ENCODE results near the gene JPH3.
"Not testable (repeated sequence)": the region's sequence is repeated elsewhere in the genome, so short reads cannot be mapped to it uniquely, and the experiment has no call there.

The JPH3 gene

DNA sequence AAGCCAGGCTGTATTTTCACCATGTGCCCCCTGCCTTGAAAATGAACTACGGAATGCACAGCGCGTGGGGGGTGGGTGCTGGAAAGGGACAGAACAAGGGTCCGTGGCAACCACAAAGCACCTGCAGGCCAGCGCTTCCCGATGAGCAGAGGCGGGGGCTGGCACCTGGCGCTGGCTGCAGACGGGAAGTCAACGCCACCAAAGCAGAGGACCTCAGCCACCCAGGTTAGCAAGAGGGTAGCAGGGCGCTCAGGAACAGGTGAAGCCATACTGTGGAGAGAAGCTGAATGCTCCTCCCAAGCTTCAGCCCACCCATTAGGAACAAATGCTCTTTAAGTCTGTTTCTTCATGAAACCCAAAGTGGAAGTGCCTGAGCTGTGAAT lies 98.8 kb downstream of the JPH3 start:
- DNase-seq: no peak

DNA sequence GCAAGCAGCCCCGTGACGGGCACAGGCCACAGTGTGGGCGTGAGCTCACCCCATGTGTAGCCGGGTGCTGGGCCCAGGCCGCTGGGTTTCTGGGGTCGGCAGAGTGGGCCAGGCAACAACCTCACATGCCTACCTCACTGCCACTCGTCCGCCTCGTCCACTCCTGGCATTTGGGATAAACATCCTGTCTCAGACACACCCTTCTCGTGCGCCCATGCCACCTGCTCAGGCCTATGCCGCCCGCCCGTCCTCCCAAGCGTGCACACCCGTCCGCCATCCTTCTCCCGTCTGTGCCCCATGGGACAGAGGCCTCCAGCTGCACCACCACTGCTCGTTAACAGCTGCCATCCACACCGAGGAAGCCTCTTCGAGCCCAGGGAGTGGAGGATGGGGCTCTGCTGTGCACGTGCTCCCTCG lies 99.2 kb downstream of the JPH3 start:
- DNase-seq: no peak

DNA sequence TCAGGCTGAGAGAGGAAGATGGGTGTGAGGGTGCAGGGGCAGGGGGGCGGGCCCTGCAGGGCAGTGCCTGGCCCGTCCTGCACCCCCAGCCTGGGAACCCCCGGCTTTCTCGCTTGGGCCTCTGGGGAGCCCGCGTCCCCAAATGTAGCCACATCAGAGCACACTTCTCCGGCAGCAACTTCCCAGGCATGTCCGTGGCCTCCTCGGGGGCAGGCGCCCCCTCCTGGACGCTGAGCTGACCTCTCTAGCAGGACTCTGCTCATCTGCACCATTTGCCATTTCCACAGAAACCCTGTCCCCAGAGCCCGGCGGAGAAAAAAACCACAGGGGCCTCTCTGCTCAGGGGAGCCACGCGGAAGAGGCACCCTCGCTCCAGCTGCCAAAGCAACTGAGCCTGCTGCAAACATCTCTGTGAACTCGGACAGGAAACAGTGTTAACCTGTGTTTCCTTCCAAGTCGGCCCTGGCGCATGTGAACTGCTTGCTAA lies 100.1 kb downstream of the JPH3 start:
- no peak for DNase-seq

DNA sequence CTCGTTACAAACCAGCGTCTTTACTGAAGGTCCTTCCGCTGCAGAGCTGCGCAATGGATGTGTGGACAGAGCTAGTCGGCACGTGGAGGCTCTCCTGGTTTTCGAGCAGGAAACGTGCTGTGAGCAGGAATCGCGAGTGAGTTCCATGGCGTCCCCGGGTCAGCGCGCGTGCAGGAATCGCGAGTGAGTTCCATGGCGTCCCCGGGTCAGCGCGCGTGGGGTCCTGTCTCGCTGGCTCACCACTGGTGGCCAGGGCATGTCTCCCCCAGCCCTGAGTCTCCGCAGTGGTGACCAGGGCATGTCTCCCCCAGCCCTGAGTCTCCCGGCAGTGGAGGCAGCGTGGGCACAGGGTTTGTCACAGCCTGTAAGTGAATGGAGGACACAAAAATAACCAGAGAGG lies 100.8 kb downstream of the JPH3 start:
- no peak for DNase-seq

DNA sequence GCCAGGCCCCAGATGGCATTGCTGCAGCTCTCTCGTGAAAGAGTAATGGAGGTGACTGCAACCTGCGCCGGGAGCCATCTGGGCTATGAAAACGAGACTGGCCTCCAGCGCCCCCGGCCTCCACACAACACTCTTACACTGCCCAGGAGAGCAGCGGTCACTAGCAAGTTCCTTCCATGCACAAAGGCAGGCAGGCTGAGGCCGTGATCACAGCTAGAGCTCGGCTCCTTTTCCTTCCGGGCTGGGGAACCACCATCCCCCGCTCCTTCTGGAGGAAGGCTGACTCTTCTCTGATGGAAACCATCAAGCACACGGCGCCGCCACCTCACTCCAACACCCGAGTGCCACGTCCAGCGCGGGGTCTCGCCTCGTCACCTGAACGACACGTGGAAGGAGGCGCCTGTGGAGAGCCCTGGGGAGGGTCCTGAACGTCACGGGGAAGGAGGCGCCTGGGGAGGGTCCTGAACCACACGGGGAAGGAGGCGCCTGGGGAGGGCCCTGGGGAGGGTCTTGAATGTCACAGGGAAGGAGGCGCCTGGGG lies 101.6 kb downstream of the JPH3 start:
- DNase-seq: no peak

DNA sequence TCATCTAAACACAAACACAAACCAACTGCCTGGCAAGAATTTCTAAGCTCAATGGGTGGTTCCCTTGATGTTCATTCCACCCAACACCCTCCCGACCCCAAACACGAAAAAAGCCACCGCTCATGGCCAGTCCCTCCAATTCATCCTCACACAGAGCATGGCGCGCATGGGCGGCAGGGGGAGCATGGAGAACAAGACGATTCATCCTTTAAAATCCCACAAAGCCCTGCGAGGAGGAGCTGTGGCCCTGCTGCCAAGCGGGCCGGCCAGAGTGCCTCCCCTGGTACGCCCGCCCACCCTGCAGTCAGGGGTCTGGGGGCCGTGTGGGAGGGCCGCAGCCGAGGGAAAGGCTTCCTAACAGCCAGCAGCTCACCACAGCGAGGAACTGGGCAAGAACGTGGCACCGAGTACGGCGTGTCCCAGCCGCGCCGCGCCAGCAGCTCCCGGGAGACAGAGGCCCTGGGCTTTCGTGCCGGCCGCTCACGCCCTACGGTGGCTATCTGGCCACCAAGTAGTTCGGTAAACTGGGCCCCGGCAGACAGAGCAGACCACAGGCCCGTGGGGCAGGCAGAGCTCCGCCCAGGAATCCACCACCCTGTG lies 102.5 kb downstream of the JPH3 start:
- no peak for DNase-seq

DNA sequence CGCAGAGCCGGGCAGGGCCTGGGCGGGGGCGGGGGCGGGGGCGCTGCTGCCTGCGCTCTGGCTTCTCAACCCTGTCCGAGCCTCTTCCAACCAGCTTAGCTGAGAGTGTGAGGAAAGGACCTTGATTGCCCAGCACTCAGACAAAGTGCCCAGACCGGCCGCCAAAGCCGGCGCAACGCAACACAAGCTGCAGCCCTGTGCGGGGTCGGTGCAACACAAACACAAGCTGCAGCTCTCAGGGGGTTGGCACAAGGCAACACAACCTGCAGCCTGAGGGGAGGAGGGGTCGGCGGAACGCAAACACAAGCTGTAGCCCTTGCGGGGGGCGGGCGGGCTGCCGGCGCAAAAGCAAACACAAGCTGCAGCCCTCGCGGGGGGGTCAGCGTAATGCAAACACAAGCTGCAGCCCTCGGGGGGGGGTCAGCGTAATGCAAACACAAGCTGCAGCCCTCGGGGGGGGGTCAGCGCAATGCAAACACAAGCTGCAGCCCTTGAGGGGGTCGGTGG lies 103.5 kb downstream of the JPH3 start:
- peak; percentile 74 for DNase-seq

DNA sequence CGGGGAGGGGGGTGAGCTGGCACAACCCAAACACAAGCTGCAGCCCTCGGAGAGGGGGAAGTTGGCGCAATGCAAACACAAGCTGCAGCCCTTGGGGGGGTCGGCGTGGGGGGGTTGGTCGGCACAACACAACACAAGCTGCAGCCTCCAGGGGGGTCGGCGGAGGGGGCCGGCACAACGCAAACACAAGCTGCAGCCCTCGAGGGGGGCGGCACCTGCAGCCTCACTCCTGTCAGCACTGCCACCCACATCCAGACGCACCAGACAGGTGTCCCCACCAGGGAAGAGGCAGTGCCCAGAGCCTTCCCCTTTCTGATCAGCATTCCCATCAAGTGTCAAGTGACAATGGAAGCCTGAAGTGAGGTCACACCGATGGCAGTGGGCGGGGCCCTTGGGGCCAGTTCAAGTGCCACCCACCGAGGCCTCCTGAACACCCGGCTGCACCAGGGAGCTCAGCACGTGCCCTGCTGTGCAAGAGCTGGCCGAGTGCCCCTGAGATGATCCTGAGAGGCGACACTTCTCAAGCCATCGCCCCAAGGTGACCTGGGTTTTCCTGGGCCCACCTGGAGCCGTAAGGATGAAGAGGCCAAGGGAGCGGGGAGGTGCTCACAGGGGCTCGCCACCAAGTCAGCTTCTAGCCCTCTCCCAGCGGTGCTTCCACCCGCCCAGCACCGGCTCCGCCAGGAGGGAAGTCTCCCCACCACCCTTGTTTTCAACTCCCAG lies 104.1 kb downstream of the JPH3 start:
- peak; percentile 77 for DNase-seq

DNA sequence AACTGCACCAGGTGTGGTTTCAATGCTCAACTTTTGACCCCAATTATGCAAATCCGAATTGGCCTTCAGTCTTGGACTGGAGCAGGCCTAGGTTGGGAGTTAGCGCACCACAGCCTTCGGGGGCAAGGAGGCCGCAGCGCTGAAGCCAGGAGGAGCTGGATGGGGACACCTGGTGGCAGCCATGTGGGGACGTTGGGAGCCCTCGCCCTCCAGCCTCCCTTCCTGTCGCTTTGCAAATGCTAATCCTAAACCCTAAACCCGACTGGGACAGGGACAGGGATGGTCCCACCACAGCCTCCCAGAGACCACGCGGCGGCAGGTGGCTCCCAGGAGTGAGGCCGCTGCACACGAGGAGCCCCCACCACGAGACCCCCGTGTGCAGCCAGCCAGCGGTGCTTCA lies 104.8 kb downstream of the JPH3 start:
- no peak for DNase-seq

DNA sequence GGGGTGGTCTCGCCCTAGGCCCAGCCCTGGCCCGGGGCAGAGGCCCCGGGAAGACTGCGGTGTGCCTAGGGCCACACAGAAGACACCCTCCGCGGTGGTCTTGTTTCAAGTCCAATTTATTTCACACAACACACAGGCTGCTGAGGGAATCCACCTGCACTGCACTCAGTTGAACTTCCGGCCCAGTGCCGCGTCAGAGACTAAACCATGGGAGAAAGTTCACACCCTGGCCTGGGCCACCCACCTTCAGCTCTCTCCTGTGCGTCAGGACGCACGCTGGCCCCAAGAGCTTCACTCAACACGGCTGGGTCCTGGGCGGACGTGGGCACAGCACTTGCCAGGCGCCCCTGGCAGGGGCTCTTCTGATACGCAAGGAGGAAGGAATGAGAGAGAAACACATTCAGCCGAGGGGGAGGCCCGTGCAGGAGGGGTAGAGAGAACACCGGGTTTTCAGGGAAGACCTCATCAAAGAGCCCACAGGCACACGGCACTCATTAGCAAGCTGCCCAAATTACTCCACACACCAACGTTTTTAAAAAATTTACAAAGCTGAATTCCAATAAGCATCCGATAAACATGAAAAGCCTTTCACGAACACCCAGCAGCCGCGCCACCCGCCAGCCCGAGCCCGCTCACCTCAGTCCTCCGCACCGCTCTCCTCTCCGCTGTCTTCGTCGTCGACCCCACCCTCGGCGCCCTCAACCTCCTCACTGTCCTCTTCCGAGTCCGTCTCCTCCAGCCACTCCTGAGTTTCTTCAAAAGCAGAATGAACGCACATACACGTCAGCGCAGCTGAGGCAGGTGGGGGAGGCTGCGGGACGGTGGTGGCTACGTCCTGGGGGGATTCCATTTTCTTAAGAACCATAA lies 105.6 kb downstream of the JPH3 start:
- no peak for DNase-seq

DNA sequence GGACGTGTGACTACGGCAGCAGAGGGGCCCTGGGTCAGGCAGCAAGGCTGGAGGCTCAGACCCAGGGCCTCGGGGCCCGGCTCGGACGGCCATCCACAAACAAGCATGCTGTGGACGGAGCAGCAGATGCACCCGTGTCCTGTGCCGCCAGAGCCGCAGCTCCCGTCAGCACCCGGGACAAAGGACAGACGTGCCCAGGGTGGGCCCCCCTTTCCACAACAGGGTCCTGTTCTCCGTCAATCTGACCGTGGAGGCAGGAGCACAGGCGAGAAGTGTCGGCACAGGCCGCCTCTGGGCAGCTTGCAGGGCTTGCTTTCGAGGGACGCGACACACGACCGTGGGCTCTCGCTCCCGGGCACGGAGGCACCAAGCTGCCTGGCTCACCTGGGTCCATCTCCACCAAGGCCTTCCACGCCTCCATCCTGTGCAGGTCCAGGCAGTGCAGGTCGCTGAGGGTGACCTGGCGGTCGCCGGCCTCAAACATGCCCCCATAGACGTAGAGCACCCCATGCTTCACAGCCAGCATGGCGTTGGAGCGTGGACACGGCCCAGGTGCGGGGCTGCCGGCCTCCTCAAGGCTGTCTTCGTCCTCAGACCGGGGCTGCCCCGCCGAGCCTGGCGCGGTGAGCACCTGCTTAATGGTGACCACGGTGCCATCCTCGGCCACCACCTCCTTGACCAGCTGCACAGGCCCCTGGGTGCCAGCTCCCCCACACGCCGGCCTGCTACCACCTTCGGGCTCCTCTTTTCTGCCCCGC lies 106.8 kb downstream of the JPH3 start:
- no peak for DNase-seq

DNA sequence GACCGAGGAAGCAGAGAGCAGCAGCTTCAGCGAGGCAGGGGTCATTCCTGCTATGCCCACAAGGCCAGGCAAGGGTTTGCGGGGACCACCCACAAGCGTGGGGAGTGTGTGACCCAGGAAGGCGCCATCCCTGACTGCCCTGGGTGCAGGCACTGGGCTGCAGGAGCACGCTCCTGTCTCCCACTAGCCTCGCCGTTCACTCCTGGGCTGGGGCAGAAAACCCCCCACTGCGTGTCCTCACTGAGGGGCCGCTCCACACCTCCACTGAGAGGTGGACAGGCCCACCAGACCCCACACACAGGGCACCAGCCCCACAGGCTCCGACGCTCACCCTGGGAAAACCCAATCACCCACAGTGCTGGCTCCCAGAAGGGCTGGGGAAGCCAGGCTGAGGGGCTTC lies 107.4 kb downstream of the JPH3 start:
- no peak for DNase-seq

DNA sequence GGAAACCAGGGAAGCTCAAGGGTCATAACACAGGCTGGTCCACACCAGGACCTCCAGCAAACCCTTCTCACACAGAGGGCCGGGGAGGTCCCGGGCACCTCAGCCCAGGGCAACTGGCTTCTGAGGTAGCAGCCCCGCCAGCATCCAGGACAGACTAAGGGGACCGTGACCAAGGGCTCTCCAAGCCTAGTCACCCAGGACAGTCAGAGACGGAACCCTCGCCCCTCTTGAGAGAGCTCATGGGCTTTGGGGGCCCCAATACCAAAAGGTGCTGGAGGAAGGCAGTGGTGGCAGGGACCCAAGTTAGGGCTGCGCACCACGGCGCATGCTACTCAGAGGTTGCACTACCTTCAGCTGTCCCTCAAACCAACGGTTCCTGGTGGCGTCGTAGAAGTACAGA lies 108.6 kb downstream of the JPH3 start:
- no peak for DNase-seq

DNA sequence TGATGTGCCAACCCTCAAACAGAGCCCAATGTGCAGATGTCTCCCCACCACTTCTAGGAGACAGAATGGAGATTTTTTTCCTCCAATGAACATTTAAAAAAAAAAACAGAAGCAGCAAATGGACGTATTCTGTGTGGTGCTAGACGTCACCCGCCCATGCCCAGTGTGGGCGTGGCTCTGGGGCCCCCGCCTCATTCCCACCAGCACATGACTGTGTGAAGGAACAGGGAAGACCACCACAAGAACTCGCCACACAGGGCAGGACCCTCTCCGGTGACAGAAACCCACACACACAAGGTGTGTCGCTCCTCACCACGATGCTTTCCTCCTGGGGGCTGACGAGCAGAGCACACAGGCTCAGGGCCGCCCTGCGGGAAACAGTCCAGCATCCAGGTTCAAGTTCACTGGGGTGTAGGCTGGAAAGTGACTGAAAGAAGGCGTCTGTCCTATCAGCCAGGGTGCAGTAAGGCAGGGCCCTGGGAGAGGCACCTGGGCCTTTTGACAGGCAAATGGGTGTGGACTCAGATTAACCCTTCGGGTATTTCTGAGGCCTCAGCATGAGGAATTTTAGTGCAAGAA lies 110.0 kb downstream of the JPH3 start:
- no peak for DNase-seq

DNA sequence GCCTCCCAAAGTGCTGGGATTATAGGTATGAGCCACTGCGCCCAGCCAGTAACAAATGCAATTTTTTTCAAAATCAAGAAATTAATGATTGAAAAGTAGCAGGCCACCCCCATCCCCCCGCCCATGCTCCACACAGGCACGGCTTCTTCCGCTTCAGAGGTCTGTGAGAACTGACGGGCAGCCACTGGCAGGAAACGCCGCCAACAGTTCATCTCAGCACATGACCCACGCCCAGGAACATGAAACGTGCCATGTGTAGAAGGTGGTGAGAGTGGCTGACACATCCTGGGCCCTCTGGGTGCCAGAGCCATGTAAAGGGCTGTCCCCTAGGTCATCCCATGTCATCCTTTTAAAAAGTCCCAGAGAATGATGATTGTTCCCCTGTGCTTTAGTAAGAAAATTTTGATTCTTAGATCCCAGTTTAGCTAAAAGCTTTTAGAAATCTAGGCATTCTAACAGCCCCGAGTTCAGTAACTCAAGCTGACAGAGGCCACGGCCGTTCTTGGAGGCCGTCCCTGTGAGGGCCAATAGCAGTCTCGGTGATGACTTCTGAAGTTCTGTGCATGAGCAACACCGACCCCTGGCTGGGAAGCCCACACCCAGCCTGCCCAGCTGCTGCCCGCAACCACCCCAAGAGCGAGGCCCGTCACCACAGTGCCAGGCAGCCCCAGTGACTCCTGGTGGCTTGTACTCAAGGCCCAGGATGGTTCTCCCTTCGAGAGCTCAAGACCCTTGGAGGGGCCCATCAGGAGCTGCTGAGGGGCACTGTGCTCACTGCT lies 111.3 kb downstream of the JPH3 start:
- no peak for DNase-seq

DNA sequence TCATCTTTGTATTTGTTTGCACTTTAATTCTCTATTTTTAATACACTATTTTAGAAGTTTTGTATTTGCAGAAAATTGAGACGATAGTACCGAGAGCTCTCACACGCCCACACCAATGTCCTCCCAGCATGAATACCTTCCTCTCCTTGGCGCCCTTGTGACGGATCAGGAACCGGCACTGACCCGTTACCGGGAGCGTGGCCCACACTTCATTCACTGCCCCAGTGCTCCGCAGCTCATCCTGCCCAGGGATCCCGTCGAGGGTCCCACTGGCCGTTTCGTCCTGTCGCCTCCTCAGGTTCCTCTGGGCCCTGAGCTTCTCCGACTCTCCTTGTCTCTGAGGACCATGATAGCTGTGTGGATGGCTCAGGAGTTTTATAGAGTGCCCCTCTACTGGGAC lies 112.9 kb downstream of the JPH3 start:
- no peak for DNase-seq

DNA sequence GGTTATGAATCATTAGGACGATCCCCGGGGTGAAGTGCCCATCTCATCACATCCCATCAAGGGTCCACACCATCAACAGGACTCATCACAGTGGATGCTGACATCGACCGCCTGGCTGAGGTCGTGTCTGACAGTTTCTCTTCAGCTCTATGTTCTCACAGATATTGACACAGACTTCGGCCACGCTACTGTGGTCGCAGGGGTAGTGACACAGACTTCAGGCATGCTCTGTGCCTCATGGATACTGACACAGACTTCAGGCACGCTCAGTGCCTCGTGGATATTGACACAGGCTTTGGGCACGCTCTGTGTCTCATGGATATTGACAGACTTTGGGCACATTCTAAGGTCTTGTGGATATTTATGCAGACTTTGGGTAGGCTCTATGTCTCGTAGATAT lies 113.3 kb downstream of the JPH3 start:
- DNase-seq: no peak

DNA sequence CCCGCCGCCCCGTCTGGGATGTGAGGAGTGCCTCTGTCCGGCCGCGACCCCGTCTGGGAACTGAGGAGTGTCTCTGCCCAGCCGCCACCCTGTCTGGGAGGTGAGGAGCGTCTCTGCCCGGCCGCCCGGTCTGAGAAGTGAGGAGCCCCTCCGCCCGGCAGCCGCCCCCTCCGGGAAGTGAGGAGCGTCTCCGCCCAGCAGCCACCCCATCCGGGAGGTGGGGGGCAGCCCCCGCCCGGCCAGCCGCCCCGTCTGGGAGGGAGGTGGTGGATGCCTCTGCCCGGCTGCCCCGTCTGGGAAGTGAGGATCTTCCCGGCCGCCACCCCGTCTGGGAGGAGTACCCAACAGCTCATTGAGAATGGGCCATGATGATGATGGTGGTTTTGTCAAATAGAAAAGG lies 116.5 kb downstream of the JPH3 start:
- not testable (repeated sequence) for DNase-seq

DNA sequence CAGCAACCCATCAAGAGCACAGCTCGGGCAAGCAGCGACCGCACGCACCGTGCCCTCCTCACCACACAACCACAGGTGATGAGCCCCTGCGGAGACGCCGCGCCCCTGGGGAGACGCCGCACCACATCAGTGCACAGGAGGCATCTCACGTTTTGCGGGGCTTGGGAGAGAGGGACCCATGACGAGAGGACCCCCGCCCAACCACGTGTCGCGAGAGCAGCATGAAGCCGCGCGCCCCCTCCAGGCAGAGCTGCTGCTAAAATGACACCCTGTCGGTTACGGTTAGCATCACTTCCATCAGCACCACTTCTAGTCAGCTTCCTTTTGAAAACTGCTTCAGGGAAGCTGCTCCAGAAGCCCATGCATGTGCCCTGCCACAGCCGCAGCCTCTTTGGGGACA lies 118.1 kb downstream of the JPH3 start:
- DNase-seq: no peak

DNA sequence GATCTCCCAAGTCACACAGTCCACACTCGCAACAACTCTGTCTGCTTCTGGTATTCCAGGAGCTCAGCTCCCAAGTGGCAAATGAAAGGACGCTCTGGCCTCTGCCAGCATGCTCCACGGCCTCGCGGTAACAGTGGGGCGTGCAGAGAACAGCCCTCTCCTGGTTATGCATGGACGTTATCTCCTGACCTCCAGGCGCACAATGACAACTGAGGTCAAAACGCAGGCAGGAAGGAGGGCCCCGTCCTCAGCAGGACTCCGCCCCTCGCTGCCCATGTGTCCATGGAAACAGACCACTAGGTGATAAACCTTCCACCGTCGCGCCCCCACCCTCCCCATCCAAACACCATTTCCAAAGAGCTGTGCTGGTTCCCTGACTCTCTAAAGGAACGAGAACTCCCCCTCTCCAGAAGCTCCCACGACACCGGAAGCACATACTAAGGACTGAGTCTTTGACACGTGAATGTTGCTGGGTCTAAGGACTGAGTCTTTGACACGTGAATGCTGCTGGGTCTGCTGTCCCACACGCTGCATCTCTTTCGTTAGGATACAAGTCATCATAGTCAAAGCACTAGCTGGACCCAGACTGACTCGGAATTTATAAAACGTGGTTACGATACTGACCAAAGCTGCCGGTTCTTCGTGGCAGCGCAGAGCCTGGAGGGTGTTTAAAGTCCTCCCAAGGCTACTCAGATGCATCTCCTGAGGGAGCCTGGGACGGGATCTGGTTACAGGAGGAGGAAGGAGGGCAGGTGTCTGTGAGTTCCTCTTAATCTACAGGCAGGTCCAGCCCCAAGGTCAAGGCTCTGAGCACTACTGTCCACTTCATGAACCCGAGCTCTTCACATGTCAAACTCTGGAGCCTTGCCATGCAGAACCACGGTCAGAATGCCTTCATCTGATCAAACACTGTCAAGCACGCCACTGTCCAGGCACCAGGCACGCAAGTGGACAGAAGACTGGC lies 119.6 kb downstream of the JPH3 start:
- DNase-seq: no peak

All from COR-L47 (cell line).